Measurements from ENCODE around the gene SYNPO. TPM values are rescaled to one million over a fixed set of nuclear protein-coding genes. Genes with fewer than 3 reads are reported as not detected.

Gene SYNPO
- total and polyA plus RNA-seq, 5 donors: 552 to 675 (median 598) TPM

- intact Hi-C loops (cut with DNase I): loop anchor here (5.0 to 10.0 kb wide), 3 partner anchors 57 to 67 kb away; no protein-coding TSS in a partner anchor
- peak in 1 of 3 donors; percentile 41 for DNase-seq
- H3K9me3 ChIP-seq (ENCODE audit: control insufficient read depth, low read length): no peaks in the 10 kb centered on the region
- 40% methylated on average over 1 of the region's 1 CpG for WGBS
- no peaks in the 10 kb centered on the region for H3K27me3 ChIP-seq (ENCODE audit: control insufficient read depth, insufficient read depth)
- peak overlapping the region; percentile 84 for H3K27ac ChIP-seq (ENCODE audit: low read length)
- H3K4me1 ChIP-seq (ENCODE audit: control insufficient read depth, insufficient read depth, low read length): peaks cover 17% of the 10 kb centered on the region
- ATAC-seq: no peak
- H3K4me3 ChIP-seq (ENCODE audit: low read length): no peak overlapping the region
Observed at GRCh38 chr5:150651382-150651781, 10.9 kb downstream of the SYNPO start.

- ATAC-seq (no peak), DNase-seq (peak in 2 of 3 donors; percentile 47 to 49)
- intact Hi-C loops (cut with DNase I): loop anchor here (5.0 to 10.0 kb wide), 3 partner anchors 57 to 67 kb away; no protein-coding TSS in a partner anchor
- no peaks in the 10 kb centered on the region for H3K9me3 ChIP-seq (ENCODE audit: control insufficient read depth, low read length)
- no peaks in the 10 kb centered on the region for H3K27me3 ChIP-seq (ENCODE audit: control insufficient read depth, insufficient read depth)
- no peak overlapping the region for H3K4me3 ChIP-seq (ENCODE audit: low read length)
- H3K27ac ChIP-seq (ENCODE audit: low read length): peak overlapping the region; percentile 84
- 52% methylated on average over 13 of the region's 13 CpGs for WGBS
- H3K4me1 ChIP-seq (ENCODE audit: control insufficient read depth, insufficient read depth, low read length): peaks cover 17% of the 10 kb centered on the region
Observed at GRCh38 chr5:150651924-150652671, 11.6 kb downstream of the SYNPO start.

- ATAC-seq (no peak), DNase-seq (peak in 2 of 3 donors; percentile 53 to 55)
- Histone ChIP-seq H3K9me3 (ENCODE audit: control insufficient read depth, low read length) (no peaks in the 10 kb centered on the region), H3K4me3 (ENCODE audit: low read length) (no peak overlapping the region), H3K27ac (ENCODE audit: low read length) (peak overlapping the region; percentile 55), H3K4me1 (ENCODE audit: control insufficient read depth, insufficient read depth, low read length) (peaks cover 21% of the 10 kb centered on the region), H3K27me3 (ENCODE audit: control insufficient read depth, insufficient read depth) (no peaks in the 10 kb centered on the region)
- 64% methylated on average over 5 of the region's 5 CpGs for WGBS
- intact Hi-C loops (cut with DNase I): loop anchor here (5.0 to 10.0 kb wide), 3 partner anchors 58 to 68 kb away; no protein-coding TSS in a partner anchor
Observed at GRCh38 chr5:150653145-150653761, 12.8 kb downstream of the SYNPO start.

- Histone ChIP-seq H3K4me3 (ENCODE audit: low read length) (no peak overlapping the region), H3K9me3 (ENCODE audit: control insufficient read depth, low read length) (no peaks in the 10 kb centered on the region), H3K27me3 (ENCODE audit: control insufficient read depth, insufficient read depth) (no peaks in the 10 kb centered on the region), H3K4me1 (ENCODE audit: control insufficient read depth, insufficient read depth, low read length) (peaks cover 21% of the 10 kb centered on the region), H3K27ac (ENCODE audit: low read length) (peak overlapping the region; percentile 55)
- ATAC-seq: no peak
- 69% methylated on average over 2 of the region's 2 CpGs for WGBS
- intact Hi-C loops (cut with DNase I): loop anchor here (5.0 to 10.0 kb wide), 3 partner anchors 59 to 69 kb away; no protein-coding TSS in a partner anchor
- no peak for DNase-seq
Observed at GRCh38 chr5:150653762-150654556, 13.5 kb downstream of the SYNPO start.

GRCh38 chr5:150655221-150655620 is 14.8 kb downstream of the SYNPO start:
- H3K27me3 ChIP-seq (ENCODE audit: control insufficient read depth, insufficient read depth): no peaks in the 10 kb centered on the region
- no peak for ATAC-seq
- peak overlapping the region; percentile 73 for H3K27ac ChIP-seq (ENCODE audit: low read length)
- intact Hi-C loops (cut with DNase I): loop anchor here (5.0 to 10.0 kb wide), 3 partner anchors 60 to 93 kb away; no protein-coding TSS in a partner anchor
- 65% methylated on average over 3 of the region's 3 CpGs for WGBS
- no peak overlapping the region for H3K4me3 ChIP-seq (ENCODE audit: low read length)
- H3K4me1 ChIP-seq (ENCODE audit: control insufficient read depth, insufficient read depth, low read length): peaks cover 25% of the 10 kb centered on the region
- DNase-seq: peak in 2 of 3 donors; percentile 73 to 75
- no peaks in the 10 kb centered on the region for H3K9me3 ChIP-seq (ENCODE audit: control insufficient read depth, low read length)

GRCh38 chr5:150656191-150657132 is 16.0 kb downstream of the SYNPO start:
- 5% methylated on average over 99 of the region's 99 CpGs for WGBS
- H3K27ac ChIP-seq (ENCODE audit: low read length): peak overlapping the region; percentile 83
- peak overlapping the region; percentile 40 for H3K4me3 ChIP-seq (ENCODE audit: low read length)
- no peaks in the 10 kb centered on the region for H3K9me3 ChIP-seq (ENCODE audit: control insufficient read depth, low read length)
- DNase-seq: peak; percentile 82 to 93 (median 92)
- ATAC-seq: peak; percentile 50 to 60
- intact Hi-C loops (cut with DNase I): loop anchor here (5.0 to 10.0 kb wide), 3 partner anchors 62 to 94 kb away; no protein-coding TSS in a partner anchor
- peaks cover 25% of the 10 kb centered on the region for H3K4me1 ChIP-seq (ENCODE audit: control insufficient read depth, insufficient read depth, low read length)
- H3K27me3 ChIP-seq (ENCODE audit: control insufficient read depth, insufficient read depth): no peaks in the 10 kb centered on the region

- intact Hi-C loops (cut with DNase I): loop anchor here (5.0 to 10.0 kb wide), 3 partner anchors 63 to 96 kb away; no protein-coding TSS in a partner anchor
- WGBS: 88% methylated on average over 4 of the region's 4 CpGs
Observed at GRCh38 chr5:150658121-150658520, 17.7 kb downstream of the SYNPO start.

GRCh38 chr5:150658699-150659265 is 18.3 kb downstream of the SYNPO start:
- H3K4me3 ChIP-seq (ENCODE audit: low read length): no peak overlapping the region
- no peaks in the 10 kb centered on the region for H3K27me3 ChIP-seq (ENCODE audit: control insufficient read depth, insufficient read depth)
- H3K4me1 ChIP-seq (ENCODE audit: control insufficient read depth, insufficient read depth, low read length): peaks cover 13% of the 10 kb centered on the region
- intact Hi-C loops (cut with DNase I): loop anchor here (5.0 to 10.0 kb wide), 3 partner anchors 64 to 96 kb away; no protein-coding TSS in a partner anchor
- 43% methylated on average over 3 of the region's 3 CpGs for WGBS
- peak overlapping the region; percentile 54 for H3K27ac ChIP-seq (ENCODE audit: low read length)
- ATAC-seq (peak in 1 of 2 donors; percentile 0), DNase-seq (peak in 1 of 3 donors; percentile 58)
- no peaks in the 10 kb centered on the region for H3K9me3 ChIP-seq (ENCODE audit: control insufficient read depth, low read length)

More at GRCh38 chr5:150658121-150658520, 17.7 kb downstream of the SYNPO start:
- ATAC-seq: no peak
- Histone ChIP-seq H3K27me3 (ENCODE audit: control insufficient read depth, insufficient read depth) (no peaks in the 10 kb centered on the region), H3K4me3 (ENCODE audit: low read length) (no peak overlapping the region), H3K9me3 (ENCODE audit: control insufficient read depth, low read length) (no peaks in the 10 kb centered on the region), H3K27ac (ENCODE audit: low read length) (peak overlapping the region; percentile 54), H3K4me1 (ENCODE audit: control insufficient read depth, insufficient read depth, low read length) (peaks cover 17% of the 10 kb centered on the region)
- peak in 1 of 3 donors; percentile 50 for DNase-seq

- Histone ChIP-seq H3K27ac (ENCODE audit: low read length) (no peak overlapping the region), H3K9me3 (ENCODE audit: control insufficient read depth, low read length) (no peaks in the 10 kb centered on the region), H3K27me3 (ENCODE audit: control insufficient read depth, insufficient read depth) (no peaks in the 10 kb centered on the region), H3K4me1 (ENCODE audit: control insufficient read depth, insufficient read depth, low read length) (peaks cover 13% of the 10 kb centered on the region), H3K4me3 (ENCODE audit: low read length) (no peak overlapping the region)
- DNase-seq (peak in 1 of 3 donors; percentile 64), ATAC-seq (peak; percentile 1 to 15)
- 67% methylated on average over 11 of the region's 11 CpGs for WGBS
- intact Hi-C loops (cut with DNase I): loop anchor here (5.0 to 10.0 kb wide), 3 partner anchors 65 to 97 kb away; no protein-coding TSS in a partner anchor
Observed at GRCh38 chr5:150659360-150660107, 19.1 kb downstream of the SYNPO start.
